Bone marrow (tissue), 2 donors: Measurements from ENCODE around the gene MATK.
"Not testable (repeated sequence)": the region's sequence is repeated elsewhere in the genome, so short reads cannot be mapped to it uniquely, and the experiment has no call there.

ENCODE experiments used
- DNase-seq, 2 donors: peaks; one replicate each; lab custom pipeline; 2025; lab: John Stamatoyannopoulos, UW

Gene MATK

DNA sequence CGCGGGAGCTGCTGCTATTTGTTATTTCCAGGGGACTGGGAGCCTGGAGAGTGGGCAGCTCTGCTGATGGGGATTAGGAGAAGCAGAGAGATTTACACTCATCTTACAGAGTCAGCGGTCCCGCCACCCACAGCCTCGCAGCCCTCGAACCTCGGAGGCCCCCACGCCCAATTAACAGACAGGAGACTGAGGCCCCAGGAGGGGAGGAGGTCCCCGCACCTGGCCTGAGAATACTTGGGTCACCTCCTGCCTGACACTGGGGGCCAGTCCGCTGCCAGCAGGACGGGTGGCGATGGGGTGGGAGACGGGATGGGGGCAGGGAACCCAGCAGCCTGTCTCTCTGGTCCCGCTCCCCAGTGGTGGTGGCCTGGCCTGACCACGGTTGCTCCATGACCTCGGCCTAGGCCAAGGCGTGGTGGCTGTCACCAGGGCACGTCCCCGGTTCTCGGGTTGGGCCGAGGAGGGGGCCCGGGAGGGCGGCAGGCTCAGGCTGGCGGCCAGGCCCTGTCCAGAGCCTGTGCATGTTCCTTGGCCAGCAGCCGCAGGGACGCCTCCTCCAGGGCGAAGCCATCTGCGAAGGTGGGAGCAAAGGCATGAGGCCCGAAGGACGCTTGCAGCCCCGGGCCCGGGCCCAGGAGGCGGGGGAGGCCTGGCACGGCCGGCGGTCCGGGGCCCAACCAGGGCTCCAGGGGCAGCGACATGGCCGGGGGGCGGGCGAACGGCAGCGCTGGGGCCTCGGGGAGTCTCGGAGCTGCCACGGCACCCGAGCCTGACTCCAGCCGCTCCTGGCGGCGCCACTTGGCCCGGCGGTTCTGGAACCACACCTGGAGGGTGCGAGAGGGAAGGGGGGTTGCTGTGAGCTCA is 15.8 kb downstream of the MATK start:
- DNase-seq, result no peak

DNA sequence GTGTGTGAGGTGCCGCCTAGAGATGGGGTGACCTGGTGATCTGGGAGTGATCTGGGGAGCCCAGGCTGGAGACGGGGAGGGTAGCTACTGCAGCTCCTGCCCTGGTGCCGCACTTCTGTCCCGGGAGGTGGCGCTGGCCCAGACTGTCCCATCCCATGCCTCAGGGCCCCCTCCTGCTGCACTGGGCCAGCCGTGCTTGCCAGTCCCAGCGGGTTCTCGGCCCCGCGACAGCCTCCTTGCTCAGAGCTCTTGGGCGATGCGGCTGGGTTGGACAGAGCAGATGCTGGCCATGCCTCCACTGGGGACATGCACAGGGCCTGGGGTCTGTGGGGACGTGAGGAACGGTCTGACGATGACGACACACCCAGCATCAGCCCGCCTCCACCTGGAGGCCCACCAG is 16.7 kb downstream of the MATK start:
- DNase-seq, result no peak

DNA sequence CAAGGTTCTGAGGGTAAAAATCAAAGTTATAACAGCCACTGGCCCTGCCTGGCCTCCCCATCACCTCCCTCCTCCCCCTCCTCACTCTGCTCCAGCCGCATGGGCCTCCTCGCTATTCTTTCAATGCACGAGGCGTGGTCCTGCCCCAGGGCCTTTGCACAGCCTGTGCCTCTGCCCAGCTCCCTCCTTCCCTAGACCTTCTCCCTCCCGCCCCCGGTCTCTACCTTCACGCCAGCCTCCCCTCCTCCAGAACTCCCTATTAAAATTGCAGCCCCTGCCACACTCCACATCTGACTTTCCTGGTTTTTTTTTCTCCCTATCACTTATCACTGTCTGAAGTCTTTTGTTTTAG is 17.5 kb downstream of the MATK start:
- DNase-seq, result no peak

DNA sequence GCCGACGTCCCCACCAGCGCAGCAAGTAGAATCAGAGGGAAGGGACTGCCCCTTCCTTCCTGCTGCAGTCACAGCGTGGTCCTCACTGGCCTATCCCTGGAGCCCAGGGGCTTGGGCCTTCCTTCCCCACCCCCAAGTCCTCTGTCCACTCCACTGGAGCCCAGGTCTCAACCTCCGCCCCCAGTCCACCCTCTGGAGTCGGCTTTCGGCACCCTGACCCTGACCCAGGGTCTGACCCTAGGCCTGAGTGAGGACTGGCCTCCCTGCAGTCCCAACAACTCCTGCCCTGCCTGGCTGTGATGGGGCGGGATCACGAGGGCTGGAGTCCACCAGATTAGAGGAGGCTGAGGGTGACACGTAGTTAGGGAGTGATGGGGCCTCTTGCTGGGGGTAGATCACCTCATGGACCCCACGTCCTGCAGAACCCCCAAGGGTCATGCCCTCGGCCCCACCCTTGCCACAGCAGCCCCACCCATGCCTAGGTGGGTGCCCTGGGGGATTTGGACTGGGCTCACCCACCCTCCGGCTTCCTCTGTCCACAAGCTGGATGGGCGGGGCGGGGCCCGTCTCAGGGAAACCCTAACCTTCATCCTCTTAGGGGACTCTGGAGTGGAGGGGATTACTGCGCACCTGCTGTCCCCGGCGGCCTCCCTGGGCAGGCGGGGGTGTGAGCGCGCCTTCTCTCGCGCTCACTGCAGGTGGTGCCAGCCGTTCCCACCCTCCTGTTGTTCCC is 18.0 kb downstream of the MATK start:
- no peak for DNase-seq

DNA sequence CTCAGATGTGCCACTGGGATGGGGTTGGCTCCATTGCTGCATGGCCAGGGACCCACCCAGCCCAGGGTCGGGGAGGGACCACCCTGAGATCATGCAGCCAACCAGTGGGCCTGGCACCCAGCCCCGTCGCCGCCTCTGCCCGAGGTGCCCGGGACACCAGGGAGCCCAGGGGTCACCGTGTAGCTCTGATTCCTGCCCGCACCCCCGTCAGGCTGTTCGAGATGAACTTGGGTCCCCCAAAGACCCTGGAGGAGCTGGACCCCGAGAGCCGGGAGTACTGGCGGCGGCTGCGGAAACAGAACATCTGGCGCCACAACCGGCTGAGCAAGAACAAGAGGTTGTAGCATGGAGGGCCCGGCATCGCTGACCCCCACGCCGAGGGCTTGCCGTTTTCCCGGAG is 19.1 kb downstream of the MATK start:
- no peak for DNase-seq

DNA sequence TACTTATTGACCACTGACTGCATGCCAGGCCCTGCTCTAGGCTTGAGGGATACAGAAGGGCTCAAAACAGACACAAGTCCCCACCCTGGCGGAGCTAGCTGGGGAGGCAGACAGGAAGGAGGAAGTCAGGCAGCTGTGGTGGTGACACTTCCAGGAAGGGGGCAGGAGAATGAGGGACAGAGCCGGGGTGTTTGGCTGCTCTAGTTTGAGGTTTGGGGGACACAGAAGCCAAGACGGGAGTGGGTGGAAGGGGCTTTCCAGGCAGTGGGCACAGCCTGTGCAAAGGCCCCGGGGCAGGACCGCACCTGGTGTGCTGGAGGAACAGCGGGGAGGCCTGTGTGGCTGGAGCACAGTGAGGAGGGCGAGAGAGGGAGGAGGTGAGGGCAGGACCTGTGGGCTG is 19.7 kb downstream of the MATK start:
- no peak for DNase-seq

DNA sequence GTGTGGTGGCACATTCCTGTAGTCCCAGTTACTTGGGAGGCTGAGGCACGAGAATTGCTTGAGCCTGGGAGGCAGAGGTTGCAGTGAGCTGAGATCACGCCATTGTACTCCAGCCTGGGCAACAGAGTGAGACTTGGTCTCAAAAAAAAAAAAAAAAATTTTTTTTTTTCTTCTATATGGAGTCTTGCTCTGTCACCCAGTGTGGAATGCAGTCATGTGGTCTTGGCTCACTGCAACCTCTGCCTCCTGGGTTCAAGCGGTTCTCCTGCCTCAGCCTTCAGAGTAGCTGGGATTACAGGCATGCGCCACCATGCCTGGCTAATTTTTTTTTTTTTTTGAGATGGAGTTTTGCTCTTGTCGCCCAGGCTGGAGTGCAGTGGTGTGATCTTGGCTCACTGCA is 20.4 kb downstream of the MATK start:
- DNase-seq, result not testable (repeated sequence)

DNA sequence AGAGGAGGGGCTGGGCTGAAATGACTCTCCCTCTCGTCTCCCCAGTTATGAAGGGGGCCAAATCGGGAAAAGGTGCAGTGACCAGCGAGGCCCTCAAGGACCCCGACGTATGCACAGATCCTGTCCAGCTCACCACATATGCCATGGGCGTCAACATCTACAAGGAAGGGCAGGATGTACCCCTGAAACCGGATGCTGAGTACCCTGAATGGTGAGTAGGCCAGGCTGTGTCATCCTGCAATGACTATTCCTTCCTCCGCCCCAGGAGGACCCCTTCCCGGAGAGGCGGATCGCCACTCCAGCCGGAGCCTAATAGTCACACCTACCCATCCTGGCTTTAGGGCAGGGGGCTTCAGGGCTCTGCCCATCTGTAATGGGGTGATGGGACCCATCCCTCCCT is 21.1 kb downstream of the MATK start:
- DNase-seq, result no peak

DNA sequence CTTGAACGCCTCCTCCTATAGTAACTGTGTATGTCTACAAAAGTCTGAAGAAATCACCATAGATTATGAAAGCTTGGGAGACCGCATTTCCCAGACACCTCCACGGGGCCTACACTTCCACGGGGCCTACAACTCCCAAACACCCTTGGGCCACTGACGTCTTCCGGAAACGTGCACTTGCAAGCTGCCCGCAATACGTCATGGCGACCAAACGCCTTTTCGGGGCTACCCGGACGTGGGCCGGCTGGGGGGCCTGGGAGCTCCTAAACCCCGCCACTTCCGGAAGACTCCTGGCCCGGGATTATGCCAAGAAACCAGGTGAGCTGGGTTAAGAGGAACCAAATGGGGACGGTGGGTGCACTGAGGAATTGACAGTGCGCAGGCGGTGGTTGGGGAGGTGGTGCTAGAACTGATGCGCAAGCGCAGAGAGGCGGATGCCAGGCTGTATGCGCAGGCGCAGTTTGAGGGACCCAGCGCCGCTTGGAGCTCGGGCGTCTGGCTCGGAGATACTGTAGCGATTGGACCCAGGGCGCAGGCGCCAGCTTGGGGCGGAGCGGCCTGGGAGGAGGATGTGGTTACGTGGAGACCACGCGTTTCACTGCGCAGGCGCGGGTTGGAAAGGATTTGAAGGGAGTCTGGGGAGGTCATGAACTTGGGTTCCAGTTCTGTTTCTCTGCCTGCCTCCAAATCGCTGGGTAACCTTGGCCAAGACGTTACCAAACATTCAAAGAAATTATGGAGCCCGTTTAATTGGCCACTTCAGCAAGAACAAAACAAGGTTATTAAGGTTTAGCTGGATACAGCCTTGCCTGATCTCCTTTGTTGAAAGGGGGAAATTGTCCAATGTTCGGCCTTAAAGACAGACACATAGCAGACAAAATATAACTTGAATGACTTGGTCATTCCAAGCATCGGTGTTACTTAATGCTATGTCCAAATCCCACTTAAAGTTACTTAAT is 23.4 kb downstream of the MATK start, which contains the start of gene MRPL54:
Gene MRPL54, plus strand, starts transcription at position 182 of the 959 bp plus-strand sequence. Its CDS starts 19 bp downstream, at position 201.
- peak; percentile 98 to 99 for DNase-seq

DNA sequence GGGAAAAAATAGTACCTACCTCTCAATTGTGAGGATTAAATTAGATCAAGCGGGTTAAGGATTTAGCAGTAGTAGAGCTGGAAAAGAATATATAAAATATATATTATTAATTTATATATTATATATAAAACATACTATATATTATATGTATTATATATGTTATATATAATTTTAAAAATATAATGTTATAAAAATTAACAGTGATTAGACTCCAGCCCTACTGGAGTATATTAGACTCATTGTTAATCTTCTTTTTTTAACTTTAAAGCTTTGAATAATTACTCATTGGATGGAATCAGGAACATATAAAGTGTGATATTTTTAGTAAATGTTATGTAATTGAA is 24.1 kb downstream of the MATK start:
- no peak for DNase-seq

DNA sequence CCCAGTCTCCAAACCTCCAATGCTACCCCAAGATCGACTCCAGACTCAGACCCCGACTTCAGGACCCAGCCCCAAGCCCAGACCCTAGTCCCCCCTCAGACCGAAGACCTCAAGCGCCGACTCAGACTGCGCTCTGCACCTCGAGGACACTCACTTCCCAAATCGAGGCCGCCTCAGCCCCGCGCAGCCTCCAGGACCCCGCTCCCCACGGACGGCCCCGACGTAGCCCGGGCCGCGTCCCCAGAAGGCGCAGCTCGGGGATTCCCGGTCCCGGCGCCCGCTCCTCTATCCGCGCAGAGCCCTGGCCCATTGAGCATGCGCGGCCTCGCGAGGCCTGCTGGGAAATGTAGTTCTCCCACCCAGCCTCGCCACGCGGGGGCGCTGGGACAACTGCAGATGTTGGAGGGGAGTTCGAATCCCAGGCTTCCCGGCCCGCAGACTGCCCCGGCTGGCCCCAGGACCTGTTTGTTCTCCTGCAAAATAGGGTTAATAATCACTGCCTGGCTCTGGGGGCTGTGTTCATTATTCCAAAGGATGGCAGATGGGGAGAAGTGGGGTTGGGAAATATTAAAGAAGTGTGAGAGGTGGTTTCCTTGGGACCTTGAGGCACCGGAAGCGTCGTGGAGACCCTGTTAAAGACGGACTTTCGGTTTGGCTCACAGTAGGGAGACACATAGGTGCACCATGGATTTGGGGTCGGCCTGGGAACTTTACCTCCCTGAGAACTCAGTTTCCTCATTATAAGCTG is 24.6 kb downstream of the MATK start, which contains the start of gene APBA3:
Gene APBA3, minus strand, starts transcription at position 311 of the 748 bp plus-strand sequence. CDS start 1,428 bp downstream, outside the sequence.
- peak; percentile 74 to 83 for DNase-seq

DNA sequence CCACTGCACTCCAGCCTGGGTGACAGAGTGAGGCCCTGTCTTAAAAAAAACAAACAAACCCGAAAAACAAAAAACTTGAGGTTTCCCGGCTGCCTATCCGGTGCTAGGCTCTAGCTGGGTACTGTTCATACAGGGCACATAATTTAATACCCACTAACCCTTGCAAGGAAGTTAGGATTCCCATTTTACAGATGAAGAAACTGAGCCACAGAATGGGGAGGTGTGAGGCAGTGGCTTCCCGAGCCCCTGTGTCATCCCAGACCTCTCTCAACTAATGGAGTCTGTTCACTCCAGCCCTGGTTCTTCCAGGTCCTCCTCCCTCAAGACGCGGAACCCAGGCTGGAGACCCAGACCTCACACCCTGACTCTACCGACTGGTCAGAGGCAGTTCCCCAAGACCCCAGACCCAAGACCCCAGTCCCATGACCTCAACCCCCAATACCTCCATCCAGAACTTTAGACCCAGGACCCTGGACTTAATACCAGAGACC is 25.3 kb downstream of the MATK start:
- DNase-seq, result no peak

DNA sequence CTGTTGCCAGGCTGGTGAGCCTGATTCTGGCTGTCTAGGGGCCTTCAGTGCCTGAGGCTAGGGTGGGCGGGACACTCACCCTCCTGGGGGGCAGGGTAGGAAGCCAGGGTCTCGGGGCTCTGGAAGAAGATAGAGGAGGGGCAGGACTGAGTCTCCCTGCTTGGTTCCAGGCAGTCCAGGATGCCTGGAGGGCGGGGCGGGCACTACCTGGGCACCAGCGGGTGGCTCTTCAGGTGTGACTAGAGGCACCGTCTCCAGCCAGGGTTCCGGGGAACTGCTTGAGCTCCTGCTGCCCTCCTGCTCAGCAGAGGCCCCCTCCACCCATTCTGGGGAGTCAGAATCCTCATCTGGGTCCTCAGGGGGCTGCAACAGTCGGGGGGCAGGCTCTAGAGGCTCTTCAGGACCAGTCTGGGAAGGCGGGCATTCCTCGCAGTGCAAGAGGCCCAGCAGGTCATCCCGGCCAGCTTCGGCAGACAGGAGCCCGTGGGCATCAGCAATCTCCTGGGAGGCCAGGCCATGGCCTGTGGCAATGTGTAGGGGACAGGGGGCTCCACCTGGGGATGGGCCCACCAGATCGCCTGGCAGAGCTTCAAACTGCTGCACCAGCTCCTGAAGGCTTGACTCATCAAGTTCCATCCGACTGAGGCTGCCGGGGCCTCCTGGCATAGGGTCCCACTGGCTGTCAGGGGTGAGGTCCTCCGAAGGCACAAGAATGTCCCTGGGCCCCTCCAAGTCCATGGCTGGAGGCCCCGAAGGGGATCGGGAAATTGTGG is 26.5 kb downstream of the MATK start:
- DNase-seq, result no peak

DNA sequence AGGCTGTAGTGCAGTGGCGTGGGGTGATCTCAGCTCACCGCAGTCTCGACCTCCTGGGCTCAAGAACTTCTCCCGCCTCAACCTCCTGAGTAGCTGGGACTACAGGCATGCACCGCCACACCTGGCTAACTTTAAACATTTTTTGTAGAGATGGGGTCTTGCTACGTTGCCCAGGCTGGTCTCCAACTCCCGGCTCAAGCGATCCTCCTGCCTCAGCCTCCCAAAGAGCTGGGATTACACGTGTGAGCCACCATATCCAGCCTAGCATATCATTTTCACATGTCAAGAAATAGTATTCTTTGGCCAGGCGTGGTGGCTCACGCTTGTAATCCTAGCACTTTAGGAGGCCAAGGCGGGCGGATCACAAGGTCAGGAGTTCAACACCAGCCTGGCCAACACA is 27.9 kb downstream of the MATK start:
- not testable (repeated sequence) for DNase-seq

DNA sequence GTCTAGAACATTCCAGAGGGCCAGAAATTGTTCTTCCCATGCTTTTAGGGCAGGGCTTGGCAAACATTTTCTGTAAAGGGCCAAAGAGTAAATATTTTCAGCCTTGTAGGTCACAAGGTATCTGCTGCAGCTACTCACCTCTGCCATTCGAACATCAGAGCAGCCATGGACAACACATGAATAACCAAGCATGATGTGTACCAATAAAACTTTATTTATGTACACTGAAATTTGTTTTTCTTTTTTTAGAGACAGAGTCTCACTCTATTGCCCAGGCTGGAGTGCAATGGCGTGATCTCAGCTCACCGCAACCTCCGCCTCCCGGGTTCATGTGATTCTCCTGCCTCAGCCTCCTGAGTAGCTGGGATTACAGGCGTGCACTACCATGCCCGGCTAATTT is 28.5 kb downstream of the MATK start:
- not testable (repeated sequence) for DNase-seq

DNA sequence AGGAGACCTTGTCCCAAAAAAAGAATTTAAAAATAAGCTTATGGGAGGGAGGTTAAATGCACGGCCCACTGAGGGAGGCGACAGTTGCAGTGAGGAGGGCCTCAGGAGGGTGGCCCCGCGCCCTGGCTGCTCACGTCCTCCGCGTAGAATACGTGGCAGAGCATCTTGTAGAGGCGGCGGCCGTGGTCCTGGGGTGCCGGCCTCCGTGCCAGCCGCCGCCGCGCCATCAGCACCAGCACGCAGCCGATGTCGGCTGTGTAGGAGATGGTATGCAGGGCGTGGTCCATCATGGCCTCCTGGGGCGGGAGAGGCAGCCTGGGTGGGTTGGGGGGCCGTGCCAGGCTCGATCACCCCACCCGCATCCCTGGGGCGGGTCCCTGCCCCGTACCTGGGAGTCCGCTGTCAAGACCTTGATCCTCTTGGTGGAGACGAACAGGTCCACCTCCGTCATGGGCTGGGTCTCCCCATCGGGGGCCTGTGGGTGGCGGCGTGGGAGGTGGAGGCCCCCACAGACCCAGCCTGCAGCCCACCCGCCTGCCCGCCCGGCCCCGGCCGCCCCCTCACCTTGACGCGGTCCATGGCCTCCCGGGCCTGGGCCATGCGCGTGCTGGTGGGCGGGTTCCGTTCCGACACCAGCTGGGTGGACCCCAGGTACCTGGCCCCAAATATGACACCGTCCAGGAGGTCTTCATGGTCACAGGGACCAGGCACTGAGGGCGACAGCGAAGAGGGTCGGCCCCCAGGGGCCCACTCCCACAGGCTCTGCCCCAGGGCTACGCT is 32.4 kb downstream of the MATK start:
- no peak for DNase-seq

DNA sequence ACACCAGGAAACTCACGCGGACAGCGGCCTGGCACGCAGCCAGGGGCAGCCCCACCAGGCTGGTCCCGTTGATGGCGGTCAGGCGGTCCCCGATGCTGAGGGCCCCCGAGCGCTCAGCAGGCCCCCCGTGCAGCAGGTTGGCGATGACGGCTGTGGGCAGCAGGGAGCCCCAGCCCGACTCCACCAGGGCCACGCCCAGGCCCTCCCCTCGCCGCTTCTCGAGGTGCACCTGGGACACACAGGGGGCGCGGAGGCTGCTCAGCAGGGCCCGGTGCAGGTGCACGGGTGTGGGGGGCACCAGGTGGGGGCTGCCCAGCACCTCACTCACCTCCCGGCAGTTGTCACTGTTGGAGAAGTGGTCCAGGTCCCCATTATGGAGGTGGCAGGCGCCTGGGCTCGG is 33.7 kb downstream of the MATK start:
- no peak for DNase-seq

DNA sequence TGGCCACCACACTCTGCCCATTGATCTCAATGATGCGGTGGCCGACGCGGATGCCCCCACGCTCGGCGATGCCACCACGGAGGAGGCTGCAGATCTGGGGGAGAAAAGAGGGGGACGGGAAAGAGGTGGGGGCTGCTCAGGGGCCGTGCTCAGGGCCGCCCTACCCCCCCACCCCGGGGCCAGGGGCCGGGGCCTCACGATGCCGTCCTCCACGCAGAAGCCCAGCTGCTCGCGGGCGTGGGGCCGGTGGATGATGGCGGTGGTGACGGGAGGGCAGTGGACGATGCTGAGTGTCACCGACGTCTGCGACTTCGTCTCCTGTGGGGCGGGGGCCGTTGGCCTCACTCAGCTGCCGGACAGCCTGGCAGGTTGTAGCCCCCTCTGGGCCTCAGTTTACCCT is 34.9 kb downstream of the MATK start:
- no peak for DNase-seq

DNA sequence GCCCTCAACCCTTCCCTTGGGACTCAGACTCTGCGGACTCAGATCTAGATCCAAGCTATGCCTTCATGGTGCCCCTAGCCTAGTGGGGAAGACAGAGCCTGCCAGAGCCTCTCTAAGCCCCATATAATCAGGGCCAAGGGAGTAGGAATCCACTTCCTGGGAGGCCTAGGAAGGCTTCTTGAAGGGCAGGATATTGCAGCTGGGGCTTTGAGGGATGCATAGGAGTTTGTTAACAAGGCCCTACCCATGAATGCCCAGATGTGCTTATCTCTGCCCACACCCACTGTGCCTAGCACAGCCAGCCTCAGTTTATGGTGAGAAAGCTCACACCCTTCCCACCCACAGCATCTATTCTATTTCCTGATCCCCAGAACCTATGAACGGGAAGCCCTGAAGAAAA is 36.0 kb downstream of the MATK start:
- DNase-seq, result no peak

DNA sequence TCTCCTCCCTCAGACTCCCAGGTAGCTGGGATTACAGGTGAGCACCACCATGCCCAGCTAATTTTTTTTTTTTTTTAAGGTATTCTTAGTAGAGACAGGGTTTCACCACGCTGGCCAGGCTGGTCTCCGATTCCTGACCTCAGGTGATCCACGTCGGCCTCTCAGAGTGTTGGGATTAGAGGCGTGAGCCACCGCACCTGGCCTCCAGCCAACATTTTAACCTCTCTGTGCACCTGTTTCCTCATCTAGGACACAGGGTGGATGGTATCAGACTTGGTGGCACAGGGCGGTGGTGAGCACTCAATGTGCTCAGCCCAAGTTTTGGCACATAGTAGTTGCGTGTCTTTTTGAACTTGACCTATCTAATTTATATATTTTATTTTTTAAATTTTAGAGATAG is 37.2 kb downstream of the MATK start:
- no peak for DNase-seq
